Measurements from ENCODE around the gene ZNF618.

Gene ZNF618

DNA sequence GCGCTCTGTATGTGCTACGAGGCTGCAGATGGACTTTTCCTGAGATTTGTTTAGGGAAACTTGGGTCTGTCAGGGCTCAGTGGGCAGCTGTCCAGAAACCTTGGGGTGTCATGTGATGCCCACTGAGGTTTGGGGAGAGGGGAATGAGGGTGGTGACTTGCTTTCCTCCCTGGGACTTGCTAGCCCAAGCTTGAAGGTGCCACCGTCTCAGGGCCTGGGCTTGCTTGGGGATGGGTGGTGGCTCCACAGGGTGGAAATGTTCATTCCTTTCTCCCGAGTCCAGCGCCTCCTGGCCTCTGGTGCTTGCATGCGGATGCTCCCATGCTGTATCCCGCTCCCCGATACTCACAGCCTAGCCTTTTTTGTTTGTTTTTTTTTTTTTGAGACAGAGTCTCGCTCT lies 33.3 kb downstream of the ZNF618 start:
- TF ChIP-seq, protein P1, sequence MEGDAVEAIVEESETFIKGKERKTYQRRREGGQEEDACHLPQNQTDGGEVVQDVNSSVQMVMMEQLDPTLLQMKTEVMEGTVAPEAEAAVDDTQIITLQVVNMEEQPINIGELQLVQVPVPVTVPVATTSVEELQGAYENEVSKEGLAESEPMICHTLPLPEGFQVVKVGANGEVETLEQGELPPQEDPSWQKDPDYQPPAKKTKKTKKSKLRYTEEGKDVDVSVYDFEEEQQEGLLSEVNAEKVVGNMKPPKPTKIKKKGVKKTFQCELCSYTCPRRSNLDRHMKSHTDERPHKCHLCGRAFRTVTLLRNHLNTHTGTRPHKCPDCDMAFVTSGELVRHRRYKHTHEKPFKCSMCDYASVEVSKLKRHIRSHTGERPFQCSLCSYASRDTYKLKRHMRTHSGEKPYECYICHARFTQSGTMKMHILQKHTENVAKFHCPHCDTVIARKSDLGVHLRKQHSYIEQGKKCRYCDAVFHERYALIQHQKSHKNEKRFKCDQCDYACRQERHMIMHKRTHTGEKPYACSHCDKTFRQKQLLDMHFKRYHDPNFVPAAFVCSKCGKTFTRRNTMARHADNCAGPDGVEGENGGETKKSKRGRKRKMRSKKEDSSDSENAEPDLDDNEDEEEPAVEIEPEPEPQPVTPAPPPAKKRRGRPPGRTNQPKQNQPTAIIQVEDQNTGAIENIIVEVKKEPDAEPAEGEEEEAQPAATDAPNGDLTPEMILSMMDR (conservative IDR thresholded peaks at IDR 0.05), result no peak
- H3K27ac ChIP-seq, result peak overlapping the region; percentile 94

DNA sequence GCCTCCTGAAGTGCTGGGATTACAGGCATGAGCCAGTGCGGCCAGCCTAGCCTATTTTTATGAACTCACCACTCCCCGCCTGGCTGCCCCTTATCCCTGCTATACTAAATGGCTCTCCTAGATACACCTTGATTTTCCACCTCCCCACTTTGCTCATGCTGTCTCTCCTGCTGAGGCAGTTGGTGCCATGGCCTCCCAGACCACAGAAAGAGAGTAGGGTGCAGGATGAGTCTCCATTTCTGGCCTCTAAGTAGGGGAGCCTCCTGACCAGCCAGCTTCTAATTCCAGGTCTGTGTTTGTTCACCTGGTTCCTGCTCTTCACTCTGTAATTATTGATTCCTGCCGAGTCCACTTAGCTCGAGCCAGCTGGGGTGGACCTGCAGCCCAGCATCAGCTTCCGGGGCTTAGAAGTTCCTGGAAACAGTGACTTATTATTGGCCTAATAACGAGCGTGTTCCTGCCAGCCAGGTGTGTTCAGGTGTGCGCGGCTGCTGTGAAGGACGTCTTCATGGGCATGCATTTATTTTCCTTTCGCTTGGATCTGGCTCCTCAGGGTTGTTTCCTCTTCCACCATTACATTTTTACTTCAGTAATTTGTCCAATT lies 34.0 kb downstream of the ZNF618 start:
- peak overlapping the region; percentile 94 for H3K27ac ChIP-seq
- TF ChIP-seq, protein P1 (conservative IDR thresholded peaks at IDR 0.05), result no peak

DNA sequence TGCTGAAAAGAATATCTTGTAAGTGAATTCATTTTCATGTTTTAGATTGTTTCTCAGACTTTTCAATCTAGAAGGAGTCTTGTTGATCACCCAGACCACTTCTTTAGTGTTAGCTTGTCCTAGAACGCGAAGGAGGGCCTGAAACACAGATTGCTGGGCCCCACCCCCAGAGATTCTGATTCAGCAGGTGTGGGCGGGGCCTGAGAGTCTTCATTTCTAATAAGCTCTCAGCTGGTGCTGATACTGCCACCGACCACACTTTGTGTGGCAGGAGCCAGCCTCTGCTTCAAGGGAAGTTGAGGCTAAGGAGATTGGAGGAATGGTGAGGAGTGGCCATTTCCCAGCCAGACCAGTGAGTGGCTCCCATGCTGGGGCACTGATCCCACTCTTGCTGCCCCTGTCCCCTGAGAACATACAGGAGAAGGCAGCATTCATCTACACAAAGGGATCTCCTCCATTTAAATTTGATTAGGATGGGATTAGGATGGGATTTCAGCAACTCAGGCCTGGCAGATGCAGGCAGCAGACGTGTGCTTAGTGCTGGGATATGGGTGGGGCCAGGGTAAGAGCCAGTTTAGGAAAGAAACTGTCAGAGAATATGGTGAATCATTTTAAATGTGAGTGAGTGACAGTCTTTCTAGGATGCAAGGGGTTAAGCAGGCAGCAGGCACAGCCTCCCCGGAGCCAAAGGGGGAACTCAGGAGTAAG lies 35.9 kb downstream of the ZNF618 start:
- peak overlapping the region; percentile 94 for H3K27ac ChIP-seq
- TF ChIP-seq, protein P1 (conservative IDR thresholded peaks at IDR 0.05), result no peak

DNA sequence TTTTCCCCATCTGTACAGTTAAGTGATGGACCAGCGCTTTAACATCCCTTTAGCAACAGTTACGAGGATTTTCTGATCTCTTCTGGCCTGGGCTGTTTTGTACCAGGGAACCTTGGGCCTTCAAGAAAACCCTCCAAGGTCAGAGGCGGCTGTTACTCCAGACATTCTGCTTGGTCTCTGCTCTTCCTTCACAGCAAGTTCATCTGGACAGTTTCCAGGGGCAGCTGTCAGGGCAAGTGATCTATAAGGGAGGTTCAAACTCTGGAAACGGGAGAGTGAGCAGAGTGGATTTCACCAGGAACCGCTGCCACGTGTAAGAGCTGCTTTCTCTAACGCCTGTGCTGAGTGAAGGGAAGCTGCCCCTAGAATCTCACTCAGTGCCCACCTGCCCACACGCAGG lies 36.7 kb downstream of the ZNF618 start:
- TF ChIP-seq, protein P1 (conservative IDR thresholded peaks at IDR 0.05), result no peak
- H3K27ac ChIP-seq, result peak overlapping the region; percentile 94

DNA sequence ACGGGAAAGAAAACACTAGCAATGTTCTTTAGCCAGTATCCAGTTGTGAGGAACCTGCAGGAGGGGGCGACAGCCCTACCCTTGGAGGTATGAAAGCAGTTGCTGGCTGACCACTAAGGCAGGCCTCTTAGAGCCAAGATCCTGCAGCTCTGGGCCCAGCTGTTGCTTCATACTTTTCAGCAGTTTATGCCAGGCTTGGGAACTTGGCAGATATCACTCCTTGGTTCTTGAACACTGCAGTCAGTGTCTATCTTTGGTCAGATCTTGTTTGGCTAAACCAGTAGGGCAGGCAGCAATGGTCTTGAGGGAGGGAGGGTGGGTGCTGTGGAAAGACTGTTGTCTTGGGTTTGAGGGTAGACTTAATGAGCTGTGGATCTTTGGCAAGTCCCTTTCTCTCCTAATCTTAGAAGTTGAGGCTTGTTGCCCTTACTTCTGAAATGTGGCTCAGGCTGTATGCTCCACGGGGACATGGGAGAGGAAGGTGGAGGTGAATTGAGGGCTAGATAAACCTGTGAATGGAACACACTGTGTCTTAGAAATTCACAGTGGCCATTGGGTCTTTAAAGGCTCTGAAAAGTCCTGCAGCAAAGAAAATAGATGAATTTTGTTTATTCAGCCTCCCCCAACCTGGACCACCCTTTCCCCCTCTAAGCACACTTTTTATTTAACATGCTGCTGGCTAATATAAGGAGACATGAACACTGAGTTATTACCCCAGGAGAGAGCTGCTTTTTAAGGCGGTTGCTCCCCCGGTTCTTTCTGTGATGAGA lies 37.5 kb downstream of the ZNF618 start:
- peak overlapping the region; percentile 94 for H3K27ac ChIP-seq
- TF ChIP-seq, protein P1 (conservative IDR thresholded peaks at IDR 0.05), result no peak

DNA sequence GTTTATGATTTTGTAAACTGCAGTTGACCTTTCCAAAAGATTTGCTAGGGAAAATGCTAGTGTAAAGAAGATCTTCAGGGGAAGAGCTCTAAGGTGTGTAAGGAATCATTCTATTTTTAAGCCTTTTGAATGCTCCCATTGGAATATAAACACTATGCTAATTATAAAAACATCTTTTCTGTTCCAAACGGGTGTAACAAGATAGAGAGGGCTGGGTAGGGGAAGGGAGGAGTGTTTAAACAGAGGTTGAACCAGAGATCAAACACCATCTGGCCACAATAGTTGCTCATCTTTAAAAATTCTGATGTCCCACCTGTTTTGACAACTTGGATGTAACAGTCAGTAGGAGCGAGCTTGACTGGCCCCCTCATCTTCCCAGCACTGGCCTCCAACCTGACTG lies 38.4 kb downstream of the ZNF618 start:
- H3K27ac ChIP-seq, result no peak overlapping the region
- TF ChIP-seq, protein P1 (conservative IDR thresholded peaks at IDR 0.05), result no peak

DNA sequence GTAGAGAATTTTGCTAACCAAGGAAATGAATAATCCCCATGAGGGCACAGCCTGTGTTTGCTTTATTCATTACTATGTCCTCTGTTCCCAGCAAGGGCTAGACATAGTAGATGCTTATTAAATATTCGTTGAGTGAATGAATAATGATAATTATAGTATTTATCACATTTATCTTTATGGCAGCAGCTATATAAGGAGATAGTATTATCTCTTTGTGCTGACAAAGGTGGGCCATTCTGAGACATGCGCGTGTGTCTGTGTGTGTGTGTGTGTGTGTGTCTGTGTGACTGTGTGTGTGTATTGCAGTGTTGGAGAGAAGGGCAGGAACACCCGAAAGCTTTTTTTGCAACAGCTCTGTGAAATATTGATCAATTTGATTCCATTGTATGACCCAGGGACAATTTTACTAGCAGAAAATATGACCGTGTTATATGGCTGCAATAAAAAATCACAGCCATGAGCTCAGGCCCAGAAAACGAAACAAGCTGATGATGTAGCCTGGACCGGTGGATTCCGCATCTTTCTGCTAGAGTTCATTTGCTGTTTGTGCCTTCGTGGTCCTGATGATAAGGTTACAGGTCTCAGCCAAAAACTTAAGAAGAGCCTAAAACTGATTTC lies 39.8 kb downstream of the ZNF618 start:
- TF ChIP-seq, protein P1 (conservative IDR thresholded peaks at IDR 0.05), result no peak

More for the DNA sequence above, 39.8 kb downstream of the ZNF618 start:
- no peak overlapping the region for H3K27ac ChIP-seq
